GM18951 (cell line): ENCODE results near the gene MAPK1.
"Not testable (repeated sequence)": the region's sequence is repeated elsewhere in the genome, so short reads cannot be mapped to it uniquely, and the experiment has no call there.

Source experiments
- POLR2A ChIP-seq: IDR thresholded peaks from 4 replicates; pipeline ENCODE4 v1.6.1; 2011; ENCODE audit warnings: mild to moderate bottlenecking; ENCODE audit not compliant: insufficient read length, insufficient read depth; ENCODE audit errors: extremely low read depth
- in situ Hi-C: fragments of 300-500 bp; cut with MboI; formaldehyde crosslinking; loops from one replicate; pipeline ENCODE4 v1.12.0; 2022; ENCODE audit warnings: low sequenced_read_pairs, mixed read lengths, inconsistent platforms; ENCODE audit not compliant: unreplicated experiment

The MAPK1 gene

GRCh38 chr22:21849489-21849888, 18.0 kb downstream of the MAPK1 start:
- no peak for TF ChIP-seq POLR2A

GRCh38 chr22:21848057-21848456, 19.4 kb downstream of the MAPK1 start:
- in situ Hi-C loops, result not testable (repeated sequence)

More at GRCh38 chr22:21849489-21849888, 18.0 kb downstream of the MAPK1 start:
- in situ Hi-C loops, result no loop called here

- no peak for TF ChIP-seq POLR2A
- in situ Hi-C loops, result no loop called here
Observed at GRCh38 chr22:21845558-21846453, 21.6 kb downstream of the MAPK1 start.

GRCh38 chr22:21842946-21843345, 24.5 kb downstream of the MAPK1 start:
- TF ChIP-seq POLR2A, result no peak
- in situ Hi-C loops, result no loop called here

- TF ChIP-seq POLR2A, result no peak
- in situ Hi-C loops, result no loop called here
Observed at GRCh38 chr22:21841422-21841821, 26.0 kb downstream of the MAPK1 start.

GRCh38 chr22:21840236-21840823, 27.1 kb downstream of the MAPK1 start:
- no peak for TF ChIP-seq POLR2A
- in situ Hi-C loops, result no loop called here

- in situ Hi-C loops, result no loop called here
- TF ChIP-seq POLR2A, result no peak
Observed at GRCh38 chr22:21839765-21840140, 27.7 kb downstream of the MAPK1 start.

- in situ Hi-C loops, result not testable (repeated sequence)
Observed at GRCh38 chr22:21839104-21839764, 28.2 kb downstream of the MAPK1 start.

GRCh38 chr22:21837248-21837979, 30.0 kb downstream of the MAPK1 start:
- TF ChIP-seq POLR2A, result no peak
- in situ Hi-C loops, result no loop called here

- in situ Hi-C loops, result not testable (repeated sequence)
Observed at GRCh38 chr22:21836486-21836885, 31.0 kb downstream of the MAPK1 start.

GRCh38 chr22:21835378-21835777, 32.1 kb downstream of the MAPK1 start:
- no peak for TF ChIP-seq POLR2A
- in situ Hi-C loops, result no loop called here

GRCh38 chr22:21834869-21835268, 32.6 kb downstream of the MAPK1 start:
- no peak for TF ChIP-seq POLR2A
- in situ Hi-C loops, result no loop called here
